ENCODE data around the gene TTC39A.

TTC39A gene

GRCh38 chr1:51314974-51315373 lies 15.4 kb downstream of the TTC39A start:
- DNase-seq (ENCODE audit: low spot score): no peak

- DNase-seq (ENCODE audit: low spot score): no peak
Observed at GRCh38 chr1:51313961-51314777, 16.2 kb downstream of the TTC39A start.

DNA sequence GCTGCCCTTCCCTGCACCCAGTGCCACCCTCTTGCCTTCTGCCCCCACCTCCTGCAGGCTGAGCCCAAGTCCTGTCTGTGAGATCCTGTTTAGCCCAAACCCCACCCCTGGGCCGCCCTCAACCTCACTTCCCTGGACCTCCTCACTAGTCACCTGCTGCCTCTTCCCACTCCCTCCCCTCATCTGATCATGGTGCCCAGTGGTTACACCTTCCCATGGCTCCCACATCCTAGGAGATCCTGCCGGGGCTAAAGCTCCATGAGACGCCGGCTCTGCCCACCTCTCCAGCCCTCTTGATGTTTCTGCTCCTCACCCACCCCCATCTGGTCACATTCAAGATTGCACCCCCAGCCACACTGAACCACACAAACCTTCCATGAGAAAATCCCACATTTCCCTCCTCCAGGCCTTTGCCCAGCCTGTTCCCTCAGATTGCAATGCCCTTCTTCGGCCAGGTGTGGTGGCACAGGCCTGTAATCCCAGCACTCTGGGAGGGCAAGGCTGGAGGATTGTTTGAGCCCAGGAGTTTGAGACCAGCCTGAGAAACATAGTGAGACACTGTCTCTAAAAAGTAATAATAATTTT lies 17.0 kb downstream of the TTC39A start:
- DNase-seq (ENCODE audit: low spot score): no peak

GRCh38 chr1:51312718-51313117 lies 17.6 kb downstream of the TTC39A start:
- DNase-seq (ENCODE audit: low spot score): no peak

DNA sequence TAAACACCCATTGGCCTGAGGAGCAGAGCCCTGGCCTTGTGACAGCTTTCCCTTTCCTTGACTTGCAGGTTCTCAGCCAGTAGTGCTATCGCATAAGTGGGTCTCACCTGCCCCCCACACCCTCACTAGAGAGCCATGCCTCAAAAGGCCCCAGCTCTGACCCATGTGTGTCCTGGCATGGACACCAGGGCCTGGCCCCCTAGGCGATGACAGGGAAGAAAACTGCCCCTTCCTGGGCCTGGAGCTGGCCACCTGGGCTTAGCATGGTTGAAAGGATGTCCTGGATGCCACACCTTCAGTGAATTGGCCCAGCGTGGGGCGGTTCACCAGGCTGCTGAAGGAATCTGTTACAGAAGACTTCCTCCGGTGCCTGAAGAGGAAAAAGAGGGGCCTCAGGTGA lies 18.5 kb downstream of the TTC39A start:
- no peak for DNase-seq (ENCODE audit: low spot score)

- DNase-seq (ENCODE audit: low spot score): no peak
Observed at GRCh38 chr1:51310871-51311613, 19.3 kb downstream of the TTC39A start.

GRCh38 chr1:51309291-51309690 lies 21.1 kb downstream of the TTC39A start:
- no peak for DNase-seq (ENCODE audit: low spot score)

DNA sequence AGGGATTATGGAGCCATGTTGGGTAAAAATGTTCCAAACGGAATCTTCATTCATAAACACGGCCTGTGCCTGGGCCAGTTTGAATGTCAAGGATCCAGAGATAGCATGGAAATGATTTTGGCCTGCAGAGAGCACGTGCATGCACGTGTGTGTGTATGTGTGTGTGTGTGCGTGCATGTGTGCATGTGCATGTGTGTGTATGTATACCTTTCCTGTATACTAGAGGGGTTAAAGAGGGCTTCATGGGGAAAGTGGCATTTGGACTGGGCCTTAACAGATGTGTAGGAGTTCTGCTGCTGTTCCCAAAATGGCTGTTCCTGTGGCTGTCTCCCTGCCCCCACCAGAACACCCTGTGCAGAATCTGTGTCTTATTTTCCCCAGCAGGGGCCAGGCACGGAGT lies 21.7 kb downstream of the TTC39A start:
- no peak for DNase-seq (ENCODE audit: low spot score)

DNA sequence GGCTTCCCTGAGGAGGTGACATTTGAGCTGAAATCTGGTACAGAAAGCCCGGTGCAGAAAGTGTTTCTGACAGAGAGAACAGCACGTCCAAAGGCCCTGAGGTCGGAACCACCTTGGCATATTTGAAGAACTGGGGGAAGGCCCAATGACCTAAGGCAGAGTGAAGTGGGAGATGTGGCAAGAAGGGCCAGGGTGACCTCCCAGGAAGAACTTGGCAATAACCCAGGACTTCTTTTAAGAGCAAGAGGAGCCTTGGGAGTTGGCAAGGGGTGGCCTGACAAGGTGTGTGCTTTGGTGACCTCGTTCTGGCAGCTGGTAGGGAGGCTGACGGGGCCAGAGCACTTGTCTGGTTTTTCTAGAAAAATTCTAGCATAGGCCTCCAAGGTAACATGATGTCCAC lies 23.4 kb downstream of the TTC39A start:
- no peak for DNase-seq (ENCODE audit: low spot score)

DNA sequence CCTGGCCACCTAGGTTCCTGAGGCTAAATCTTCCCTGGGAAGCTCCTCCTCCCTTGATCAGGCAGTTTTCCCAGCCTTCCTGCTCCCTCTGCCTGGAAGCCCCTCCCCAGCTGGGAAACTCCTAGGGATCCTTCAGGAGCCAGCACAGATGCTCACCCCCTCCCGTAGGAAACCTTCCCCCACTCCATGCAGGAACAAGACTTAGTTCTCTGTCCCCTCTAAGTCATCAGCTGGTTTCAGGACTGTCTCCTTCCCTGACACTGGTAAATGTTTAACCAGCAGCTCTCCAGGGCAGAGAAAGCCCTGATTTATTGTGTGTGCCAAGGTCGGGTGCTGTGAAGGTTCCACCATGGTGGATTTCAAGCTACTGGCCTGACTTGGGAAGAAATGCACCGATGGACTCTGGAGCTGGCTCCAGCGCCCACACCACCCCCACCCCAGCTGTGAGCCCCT lies 25.0 kb downstream of the TTC39A start:
- no peak for DNase-seq (ENCODE audit: low spot score)

DNA sequence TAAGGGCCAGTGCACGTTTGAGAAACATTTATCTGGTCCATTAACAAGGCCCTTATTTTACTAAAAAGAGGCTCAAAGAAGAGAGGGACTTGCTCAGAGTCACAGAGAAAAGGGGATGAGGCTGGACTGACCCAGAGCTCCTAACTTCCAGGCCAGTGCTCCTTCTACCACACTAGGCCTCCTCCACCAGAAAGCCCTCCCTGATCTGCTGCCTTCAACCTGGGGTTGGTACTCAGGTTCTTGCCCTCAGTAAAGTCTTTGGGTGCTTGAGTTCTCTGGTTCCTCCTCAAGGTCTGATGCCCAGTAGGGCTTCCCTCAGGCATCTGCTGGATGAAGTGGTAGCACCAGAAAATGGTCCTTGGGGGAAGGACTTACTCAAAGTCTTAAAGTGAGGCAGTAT lies 26.0 kb downstream of the TTC39A start:
- no peak for DNase-seq (ENCODE audit: low spot score)

DNA sequence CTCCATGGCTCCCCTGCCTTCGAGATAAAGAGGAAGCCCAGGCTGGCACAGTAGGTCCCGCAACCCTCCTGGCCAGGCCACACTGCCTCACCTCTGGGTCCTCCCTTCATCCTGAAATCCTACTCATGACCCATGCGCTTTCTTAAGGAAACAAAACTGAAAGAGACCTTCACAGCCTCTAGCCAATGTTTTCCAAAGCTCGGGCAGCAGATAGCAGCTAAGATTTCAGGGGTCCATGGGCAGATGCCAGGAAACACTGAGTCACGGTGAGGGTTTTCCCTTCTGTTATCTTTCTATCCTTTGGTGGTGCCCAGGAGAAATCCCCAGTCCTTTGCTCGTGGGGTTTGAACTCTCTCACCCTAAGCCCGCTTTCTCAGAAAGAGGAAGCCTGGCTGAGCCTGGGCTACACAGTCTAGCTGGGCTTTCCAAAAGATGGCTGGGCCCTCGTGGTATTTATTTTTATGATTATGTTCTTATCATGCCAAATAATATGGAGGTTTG lies 26.6 kb downstream of the TTC39A start:
- no peak for DNase-seq (ENCODE audit: low spot score)

- DNase-seq (ENCODE audit: low spot score): no peak
Observed at GRCh38 chr1:51303315-51303714, 27.0 kb downstream of the TTC39A start.

DNA sequence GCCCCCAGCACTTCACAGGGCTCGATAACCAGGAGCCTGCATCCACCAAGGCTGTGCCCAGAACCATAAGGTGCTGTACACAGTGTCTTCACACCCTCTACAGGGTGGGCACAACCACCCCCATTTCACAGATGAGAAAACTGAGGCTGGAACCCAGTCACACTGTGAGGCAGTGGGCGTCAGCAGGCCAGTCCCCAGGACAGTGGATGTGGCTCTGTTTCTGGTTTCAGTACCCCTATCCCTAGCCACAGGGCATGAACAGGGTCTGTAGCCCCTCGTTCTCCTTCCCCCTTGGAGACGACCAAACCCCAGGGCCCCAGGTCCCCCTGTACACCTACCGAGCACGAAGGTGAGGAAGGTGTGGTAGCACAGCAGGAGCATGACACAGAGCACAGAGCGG lies 27.6 kb downstream of the TTC39A start:
- DNase-seq (ENCODE audit: low spot score): no peak

DNA sequence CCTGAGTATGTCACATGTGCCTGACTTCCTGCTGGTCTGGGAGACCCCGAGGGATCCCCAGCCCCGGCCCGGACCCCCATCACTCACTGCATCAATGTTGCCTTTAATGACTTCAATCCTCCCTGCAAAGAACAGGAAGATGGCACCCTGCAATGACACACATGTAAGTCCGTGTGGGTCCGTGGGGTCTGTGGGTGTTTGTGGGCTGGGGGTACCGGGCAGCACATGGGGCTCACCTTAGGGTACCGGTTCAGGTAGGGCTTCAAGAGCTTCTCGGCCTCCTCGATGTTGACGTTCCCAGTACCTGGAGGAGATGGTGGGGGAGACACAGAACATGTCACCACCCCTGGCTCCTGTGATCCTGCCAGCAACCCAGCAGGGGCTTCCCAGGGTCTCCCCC lies 28.1 kb downstream of the TTC39A start:
- no peak for DNase-seq (ENCODE audit: low spot score)

DNA sequence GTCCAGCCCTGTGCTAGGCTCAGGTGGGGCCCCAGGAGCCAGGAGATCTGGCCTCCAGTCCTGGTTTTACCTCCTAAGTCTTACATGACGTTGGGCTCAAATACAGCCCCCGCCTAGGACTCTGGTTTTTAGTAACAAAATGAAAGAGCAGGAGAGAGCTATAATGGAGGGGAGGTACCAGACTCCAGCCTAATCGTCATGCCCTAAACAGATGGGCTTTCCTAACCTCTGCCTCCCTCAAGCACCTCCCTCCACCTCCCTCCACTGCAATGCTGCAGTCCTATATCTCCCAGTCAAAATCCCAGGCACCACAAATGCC lies 28.6 kb downstream of the TTC39A start:
- no peak for DNase-seq (ENCODE audit: low spot score)

DNA sequence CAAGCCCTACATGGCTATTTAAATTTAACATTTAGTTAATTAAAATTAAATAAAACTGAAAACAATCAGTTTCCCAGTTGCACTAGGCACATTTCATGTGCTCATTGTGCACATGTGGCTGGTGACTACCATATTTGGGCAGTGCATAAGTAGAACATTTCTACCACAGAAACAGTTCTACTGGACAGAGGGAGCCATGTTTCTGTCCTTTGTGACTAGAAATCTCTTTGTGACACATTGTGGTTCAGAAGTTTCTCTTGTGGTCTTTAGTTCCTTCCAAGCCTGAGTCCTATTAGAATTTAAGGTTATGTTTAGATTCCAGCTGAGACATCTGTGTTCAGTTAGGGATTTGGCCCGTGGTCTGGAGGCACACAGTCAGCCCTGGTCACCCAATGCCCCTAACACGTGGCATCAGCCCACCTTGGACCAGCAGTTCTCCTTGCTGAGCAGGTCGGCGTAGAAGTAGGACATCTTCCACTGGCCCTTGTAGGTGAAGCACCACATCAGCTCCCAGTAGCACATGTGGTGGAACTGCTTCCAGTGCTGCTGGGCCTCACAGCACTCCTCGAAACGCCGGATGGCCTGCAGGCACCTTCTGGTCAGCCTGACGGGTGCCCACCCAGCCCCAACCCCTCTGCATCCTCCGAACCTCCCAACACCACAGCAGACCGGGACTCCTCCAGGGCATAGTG lies 29.1 kb downstream of the TTC39A start:
- no peak for DNase-seq (ENCODE audit: low spot score)

- no peak for DNase-seq (ENCODE audit: low spot score)
Observed at GRCh38 chr1:51299981-51300670, 30.2 kb downstream of the TTC39A start.

GRCh38 chr1:51299185-51299885 lies 31.0 kb downstream of the TTC39A start:
- no peak for DNase-seq (ENCODE audit: low spot score)

- no peak for DNase-seq (ENCODE audit: low spot score)
Observed at GRCh38 chr1:51298322-51298705, 32.0 kb downstream of the TTC39A start.

All from CD4-positive, alpha-beta T cell treated with Interleukin-6 at 100 ng/mL for 8 hours (primary cell).